ENCODE results near the gene LPP. TPM values are rescaled to one million over a fixed set of nuclear protein-coding genes. Genes with fewer than 3 reads are reported as not detected.

LPP gene
- total and polyA plus RNA-seq, 2 of the 13 experiments (the other 11 are each of a cell fraction or from before 2014, with no cell fraction given), result 19.2 to 29.9 TPM

DNA sequence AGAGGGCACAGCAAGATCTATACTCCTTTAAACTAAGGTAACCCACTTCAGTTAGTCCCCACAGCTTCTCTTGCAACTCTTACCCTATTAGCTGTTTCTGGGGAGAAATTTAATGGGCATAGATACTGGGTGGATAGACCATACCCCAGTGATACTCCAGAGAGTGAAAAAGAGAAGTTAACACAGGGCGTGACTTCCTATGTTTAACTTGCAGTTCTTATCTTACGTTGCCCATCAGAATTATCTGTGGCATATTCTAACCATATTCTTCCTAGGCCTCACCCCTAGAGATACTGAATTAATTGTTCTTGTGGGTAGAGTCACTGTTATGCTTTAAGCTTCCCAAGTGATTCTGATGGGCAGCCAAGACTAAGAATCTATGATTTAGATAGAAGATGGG lies 532.4 kb downstream of the LPP start:
- no peak for DNase-seq (ENCODE audit: low spot score)
- Histone ChIP-seq H3K9me3 (ENCODE audit: low read length) (no peaks in the 10 kb centered on the region), H2AFZ (ENCODE audit: low read length) (no peak overlapping the region), H4K20me1 (ENCODE audit: insufficient read depth, low read length) (no peaks in the 10 kb centered on the region), H3K36me3 (replicated peaks in 1 of 2; ENCODE audit: control insufficient read depth in 1 of 2, insufficient read depth in 2 of 2, low read length in 2 of 2) (0 out of 5 replicates have a peak, but pooled peaks cover 0 to 1% of the 10 kb centered on the region in 2 experiments), H3K4me2 (ENCODE audit: low read depth, low read length) (no peak overlapping the region), H3K27ac (ENCODE audit: extremely low read length, insufficient read depth, low read length) (no peak overlapping the region), H3K4me1 (ENCODE audit: insufficient read depth, low read length) (peaks cover 23% of the 10 kb centered on the region), H3K27me3 (ENCODE audit: control insufficient read depth in 1 of 2, insufficient read depth in 2 of 2, low read length in 2 of 2) (no peaks in the 10 kb centered on the region), H3K79me2 (ENCODE audit: insufficient read depth, low read length) (no peaks in the 10 kb centered on the region), H3K4me3 (replicated peaks in 1 of 3; ENCODE audit: insufficient read depth in 1 of 3, low read depth in 2 of 3, low read length in 3 of 3) (no peak overlapping the region), H3K9ac (ENCODE audit: insufficient read depth, low read depth, low read length) (no peak overlapping the region)
- FAIRE-seq, result no peak
- intact Hi-C loops (cut with micrococcal nuclease; ENCODE audit: unreplicated experiment), result no loop called here
- ATAC-seq, result no peak
- ChIA-PET POLR2A (no interaction called here), CTCF (ENCODE audit: low intra/inter-chr PET ratio, low total read pairs) (no interaction called here)
- in situ Hi-C loops (cut with HindIII; ENCODE audit: extremely low pct_ligation_motif_present, low pct_unique_long_range_greater_than_20kb), result no loop called here
- BruUV-seq (replicated peaks), result no TSS peak
- no peak for TF ChIP-seq ZSCAN9 (CRISPR knock-in tag; IDR thresholded peaks at IDR 0.05; ENCODE audit: borderline replicate concordance)
- no peak for TF ChIP-seq RXRA (CRISPR knock-in tag; IDR thresholded peaks at IDR 0.05)
- TF ChIP-seq ZKSCAN5 (CRISPR knock-in tag; IDR thresholded peaks at IDR 0.05), result no peak
- TF ChIP-seq AKAP8 (CRISPR knock-in tag; IDR thresholded peaks at IDR 0.05), result no peak
- TF ChIP-seq, protein P1, sequence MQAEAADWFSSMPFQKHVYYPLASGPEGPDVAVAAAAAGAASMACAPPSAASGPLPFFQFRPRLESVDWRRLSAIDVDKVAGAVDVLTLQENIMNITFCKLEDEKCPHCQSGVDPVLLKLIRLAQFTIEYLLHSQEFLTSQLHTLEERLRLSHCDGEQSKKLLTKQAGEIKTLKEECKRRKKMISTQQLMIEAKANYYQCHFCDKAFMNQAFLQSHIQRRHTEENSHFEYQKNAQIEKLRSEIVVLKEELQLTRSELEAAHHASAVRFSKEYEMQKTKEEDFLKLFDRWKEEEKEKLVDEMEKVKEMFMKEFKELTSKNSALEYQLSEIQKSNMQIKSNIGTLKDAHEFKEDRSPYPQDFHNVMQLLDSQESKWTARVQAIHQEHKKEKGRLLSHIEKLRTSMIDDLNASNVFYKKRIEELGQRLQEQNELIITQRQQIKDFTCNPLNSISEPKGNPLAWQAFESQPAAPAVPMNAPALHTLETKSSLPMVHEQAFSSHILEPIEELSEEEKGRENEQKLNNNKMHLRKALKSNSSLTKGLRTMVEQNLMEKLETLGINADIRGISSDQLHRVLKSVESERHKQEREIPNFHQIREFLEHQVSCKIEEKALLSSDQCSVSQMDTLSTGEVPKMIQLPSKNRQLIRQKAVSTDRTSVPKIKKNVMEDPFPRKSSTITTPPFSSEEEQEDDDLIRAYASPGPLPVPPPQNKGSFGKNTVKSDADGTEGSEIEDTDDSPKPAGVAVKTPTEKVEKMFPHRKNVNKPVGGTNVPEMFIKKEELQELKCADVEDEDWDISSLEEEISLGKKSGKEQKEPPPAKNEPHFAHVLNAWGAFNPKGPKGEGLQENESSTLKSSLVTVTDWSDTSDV (CRISPR knock-in tag; IDR thresholded peaks at IDR 0.05), result no peak
- no peak for TF ChIP-seq THAP7 (CRISPR knock-in tag; IDR thresholded peaks at IDR 0.05)
- TF ChIP-seq ZSCAN20 (CRISPR knock-in tag; IDR thresholded peaks at IDR 0.05; ENCODE audit: borderline replicate concordance), result no peak
- TF ChIP-seq SIN3A (IDR thresholded peaks at IDR 0.05; ENCODE audit: borderline replicate concordance, low read depth, low read length), result no peak
- TF ChIP-seq KDM5A (IDR thresholded peaks at IDR 0.05; ENCODE audit: borderline replicate concordance, low read length), result no peak
- TF ChIP-seq ZSCAN29 (CRISPR knock-in tag; conservative IDR thresholded peaks at IDR 0.05), result no peak
- no peak for TF ChIP-seq ZNF34 (CRISPR knock-in tag; IDR thresholded peaks at IDR 0.05; ENCODE audit: borderline replicate concordance)
- no peak for TF ChIP-seq MXD3 (CRISPR knock-in tag; IDR thresholded peaks at IDR 0.05)
- no peak for TF ChIP-seq ZBTB43 (CRISPR knock-in tag; conservative IDR thresholded peaks at IDR 0.05)
- TF ChIP-seq ZNF260 (CRISPR knock-in tag; IDR thresholded peaks at IDR 0.05; ENCODE audit: borderline replicate concordance, low read depth), result no peak
- no peak for TF ChIP-seq SMAD3 (CRISPR knock-in tag; IDR thresholded peaks at IDR 0.05)
- TF ChIP-seq ZNF678 (CRISPR knock-in tag; IDR thresholded peaks at IDR 0.05), result no peak
- TF ChIP-seq ZNF124 (CRISPR knock-in tag; IDR thresholded peaks at IDR 0.05), result no peak
- no peak for TF ChIP-seq NFKB2 (CRISPR knock-in tag; IDR thresholded peaks at IDR 0.05; ENCODE audit: borderline replicate concordance)
- TF ChIP-seq, protein P2, sequence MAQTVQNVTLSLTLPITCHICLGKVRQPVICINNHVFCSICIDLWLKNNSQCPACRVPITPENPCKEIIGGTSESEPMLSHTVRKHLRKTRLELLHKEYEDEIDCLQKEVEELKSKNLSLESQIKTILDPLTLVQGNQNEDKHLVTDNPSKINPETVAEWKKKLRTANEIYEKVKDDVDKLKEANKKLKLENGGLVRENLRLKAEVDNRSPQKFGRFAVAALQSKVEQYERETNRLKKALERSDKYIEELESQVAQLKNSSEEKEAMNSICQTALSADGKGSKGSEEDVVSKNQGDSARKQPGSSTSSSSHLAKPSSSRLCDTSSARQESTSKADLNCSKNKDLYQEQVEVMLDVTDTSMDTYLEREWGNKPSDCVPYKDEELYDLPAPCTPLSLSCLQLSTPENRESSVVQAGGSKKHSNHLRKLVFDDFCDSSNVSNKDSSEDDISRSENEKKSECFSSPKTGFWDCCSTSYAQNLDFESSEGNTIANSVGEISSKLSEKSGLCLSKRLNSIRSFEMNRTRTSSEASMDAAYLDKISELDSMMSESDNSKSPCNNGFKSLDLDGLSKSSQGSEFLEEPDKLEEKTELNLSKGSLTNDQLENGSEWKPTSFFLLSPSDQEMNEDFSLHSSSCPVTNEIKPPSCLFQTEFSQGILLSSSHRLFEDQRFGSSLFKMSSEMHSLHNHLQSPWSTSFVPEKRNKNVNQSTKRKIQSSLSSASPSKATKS (CRISPR knock-in tag; IDR thresholded peaks at IDR 0.05), result no peak
- TF ChIP-seq ZNF672 (CRISPR knock-in tag; IDR thresholded peaks at IDR 0.05), result no peak
- 91% methylated on average over 2 of the region's 2 CpGs for WGBS (ENCODE audit: low lambda C conversion rate)
